ENCODE data around the gene DAAM2.

The DAAM2 gene

DNA sequence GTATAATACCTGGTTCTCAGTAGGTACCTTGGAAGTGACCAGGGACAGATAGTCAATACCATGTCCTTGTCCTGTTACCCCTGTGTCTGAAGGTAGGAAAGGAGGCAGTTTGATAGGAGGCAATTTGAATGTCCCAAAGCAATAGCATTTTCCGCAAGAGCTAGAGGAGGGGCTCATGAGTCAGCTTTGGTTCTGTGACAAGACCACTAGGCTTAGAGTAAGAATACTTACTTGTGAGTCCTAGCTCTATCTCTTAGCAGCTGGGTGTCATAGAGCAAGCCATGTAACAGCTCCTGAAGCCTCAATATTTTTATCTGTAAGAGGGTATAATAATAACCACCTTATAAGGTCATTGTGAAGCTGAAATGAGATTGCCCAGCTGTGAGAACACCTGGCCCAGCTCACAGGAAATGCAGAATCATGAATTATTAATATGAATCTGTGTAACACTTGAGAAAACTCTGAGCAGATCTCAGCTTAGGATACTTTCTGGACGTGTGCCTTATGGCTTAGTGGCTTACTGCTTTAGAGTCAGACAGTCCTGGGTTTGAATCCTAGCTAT is 58.6 kb downstream of the DAAM2 start:
- DNase-seq = no peak

DNA sequence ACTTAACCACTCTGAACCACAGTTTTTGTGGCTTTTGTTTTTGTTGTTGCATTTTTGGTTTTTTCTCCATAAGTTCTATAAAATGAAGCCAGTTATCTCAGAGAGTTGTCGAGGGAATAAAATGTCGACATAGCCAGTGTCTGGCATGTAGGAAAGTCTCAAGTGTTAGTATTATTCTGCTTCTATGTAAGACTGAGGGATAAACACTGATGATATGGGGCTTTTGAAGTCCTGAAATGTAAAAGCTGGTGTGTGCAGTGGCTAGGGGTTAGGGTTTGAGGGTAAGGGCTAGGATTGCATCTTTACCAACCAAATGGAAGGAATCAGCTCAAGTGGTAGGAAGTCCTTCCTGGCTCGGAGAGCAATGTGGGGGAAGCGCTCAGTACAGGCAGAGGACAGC is 59.2 kb downstream of the DAAM2 start:
- DNase-seq = no peak

DNA sequence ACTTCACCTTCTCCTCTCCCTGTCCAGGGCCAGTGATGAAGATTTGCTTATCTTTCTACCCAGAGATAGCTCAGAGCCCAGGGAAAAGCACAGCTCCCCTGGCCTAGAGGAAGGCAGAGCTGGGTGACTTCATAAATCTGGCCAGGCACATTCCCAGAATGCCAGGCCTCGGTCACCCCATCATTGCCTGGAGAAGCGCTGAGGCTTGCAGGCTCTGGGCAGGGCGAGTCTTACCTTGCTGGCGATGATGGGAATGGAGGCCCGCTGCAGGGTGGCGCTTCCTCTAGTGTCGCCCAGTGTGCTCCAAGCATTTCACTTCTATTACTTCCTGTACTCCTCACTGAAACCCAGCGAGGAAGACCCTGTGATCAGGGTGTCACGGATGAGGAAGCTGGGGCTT is 60.1 kb downstream of the DAAM2 start:
- DNase-seq = no peak

DNA sequence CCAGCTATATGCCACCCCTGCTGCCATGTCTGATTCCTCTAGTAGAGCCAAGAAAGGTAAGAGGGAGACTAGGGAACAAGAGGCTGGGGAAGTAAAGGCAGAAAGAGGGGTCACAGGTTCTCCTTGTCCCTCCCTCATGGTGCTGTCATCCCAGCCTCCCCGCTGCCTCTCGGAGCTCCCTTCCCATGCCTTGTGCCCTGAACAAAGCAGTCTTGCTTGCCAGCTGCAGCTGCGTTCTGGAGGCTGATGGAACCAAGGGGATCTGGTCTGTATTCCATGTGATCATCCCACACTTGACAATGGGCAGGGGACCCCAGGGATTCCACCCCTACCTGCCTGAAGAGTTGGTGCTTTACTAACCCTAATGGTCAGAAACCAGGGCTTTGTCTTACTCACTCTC is 61.4 kb downstream of the DAAM2 start:
- DNase-seq = no peak

DNA sequence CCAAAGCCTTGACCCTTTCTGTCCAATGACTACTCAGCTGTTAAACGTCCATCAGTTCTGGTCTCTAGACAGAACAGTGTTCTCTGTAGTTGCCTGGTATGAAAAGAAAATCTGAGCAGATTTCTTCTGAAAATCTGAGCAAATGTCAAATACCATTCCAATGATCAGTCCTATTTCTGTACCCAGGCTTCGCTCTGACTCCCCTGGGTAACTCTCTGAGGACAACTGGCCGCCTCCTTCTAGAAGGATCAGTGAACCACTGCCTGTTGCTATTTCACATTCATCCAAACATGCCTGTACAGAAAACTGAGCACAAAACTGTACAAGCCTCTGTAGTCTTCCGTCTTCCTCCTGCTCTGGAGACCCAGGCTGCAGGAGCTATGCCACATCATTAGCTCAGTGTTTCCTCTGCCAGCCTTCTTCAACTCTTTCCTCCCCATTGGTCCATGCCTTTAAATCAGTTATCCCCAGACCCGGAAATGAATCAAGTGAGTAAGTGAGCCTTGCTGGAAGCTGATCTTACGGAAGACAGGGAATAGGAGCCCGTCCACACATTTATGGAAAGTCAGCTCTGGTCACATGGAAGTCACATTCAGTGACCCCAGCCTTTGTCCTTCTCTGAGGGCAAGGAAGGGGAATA is 63.3 kb downstream of the DAAM2 start:
- DNase-seq = no peak

DNA sequence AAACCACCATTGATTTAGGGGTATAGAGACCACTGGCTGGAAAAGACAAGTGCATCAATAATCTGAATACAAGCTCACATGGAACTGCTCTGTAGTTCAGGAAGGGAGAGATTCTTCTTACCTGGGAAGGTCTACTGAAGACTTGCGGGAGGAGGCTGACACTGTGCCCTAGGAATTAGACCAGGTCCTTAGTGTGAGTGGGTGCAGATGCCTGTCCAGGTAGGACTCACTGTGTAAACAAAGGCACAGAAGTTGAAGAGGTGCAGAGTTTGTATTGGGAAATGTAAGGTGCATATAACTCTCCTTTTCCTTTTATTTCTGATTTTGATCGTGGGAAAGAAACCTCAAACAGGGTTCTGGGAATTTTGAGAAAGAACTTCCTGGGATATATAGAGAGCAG is 66.8 kb downstream of the DAAM2 start:
- DNase-seq = no peak

DNA sequence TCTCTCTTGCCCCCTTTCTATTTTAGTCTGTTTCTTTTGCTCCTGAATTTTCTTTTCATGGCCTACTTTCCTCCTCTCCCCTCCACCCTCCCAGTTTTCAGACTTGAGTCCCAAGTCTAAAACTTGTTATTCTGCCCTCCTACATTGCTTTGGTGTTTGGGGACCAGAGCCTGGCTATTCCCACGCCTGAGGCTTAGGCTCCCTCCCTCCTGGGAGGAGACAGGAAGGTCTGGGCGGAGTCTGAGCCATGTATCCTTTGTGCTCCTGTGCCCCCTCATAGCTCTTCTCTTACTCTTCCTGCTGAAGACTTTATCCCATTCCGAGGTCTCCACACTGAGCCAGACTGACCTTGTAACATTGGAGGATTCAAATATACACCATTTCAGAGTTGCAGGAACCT is 69.5 kb downstream of the DAAM2 start:
- DNase-seq = no peak

DNA sequence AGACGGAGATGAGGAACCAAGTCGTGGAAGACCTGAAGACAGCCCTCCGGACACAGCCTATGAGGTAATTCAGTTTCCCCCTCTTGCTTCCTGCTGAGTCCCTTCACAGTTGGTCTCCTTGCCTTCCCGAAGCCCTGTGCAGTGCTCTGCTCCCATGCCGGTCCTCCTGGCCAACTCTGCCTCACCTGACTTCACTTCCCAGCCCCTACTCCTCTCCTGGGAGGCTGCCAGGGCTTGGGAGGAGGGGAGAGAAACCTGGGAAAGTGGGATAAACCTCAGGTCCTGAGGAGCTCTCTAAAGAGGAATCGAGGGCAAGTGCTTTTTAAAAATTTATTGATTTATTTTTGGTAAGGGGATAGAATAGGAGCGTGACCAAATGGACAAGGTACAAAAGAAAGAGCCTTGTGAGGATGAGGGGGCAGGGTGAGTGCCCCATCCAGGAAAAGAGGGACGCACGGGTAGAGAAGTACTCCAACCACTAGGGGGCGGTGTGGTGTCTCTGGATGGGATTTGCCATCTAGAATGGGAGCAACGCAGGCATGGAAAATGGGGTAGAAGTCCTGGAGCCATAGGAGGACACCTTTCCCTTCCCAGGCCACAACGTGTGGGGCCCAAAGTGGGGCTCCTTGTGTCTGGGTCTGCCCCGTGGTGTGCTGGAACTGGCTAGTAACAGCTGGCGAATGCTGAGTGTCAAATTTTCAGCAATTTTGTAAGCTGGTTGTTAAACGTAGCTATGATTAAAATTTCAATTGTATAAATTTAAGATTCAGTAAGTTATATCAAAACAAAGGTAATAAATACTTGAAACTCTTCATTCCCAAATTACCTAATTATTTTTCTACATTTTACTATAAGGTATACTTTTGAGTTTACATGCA is 73.1 kb downstream of the DAAM2 start:
- peak; percentile 58 for DNase-seq

DNA sequence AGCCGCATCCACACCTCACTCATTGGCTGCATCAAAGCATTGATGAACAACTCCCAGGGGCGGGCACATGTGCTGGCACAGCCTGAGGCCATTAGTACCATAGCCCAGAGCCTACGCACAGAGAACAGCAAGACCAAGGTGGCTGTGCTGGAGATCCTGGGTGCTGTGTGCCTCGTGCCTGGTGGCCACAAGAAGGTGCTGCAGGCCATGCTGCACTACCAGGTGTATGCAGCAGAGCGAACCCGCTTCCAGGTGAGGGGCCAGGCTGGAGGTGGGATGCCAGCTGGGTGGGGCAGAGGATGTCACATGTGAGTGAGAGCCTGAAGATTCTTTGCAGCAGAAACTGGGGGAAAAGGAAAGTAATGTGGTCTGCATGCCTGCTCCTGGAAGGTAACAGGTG is 75.4 kb downstream of the DAAM2 start:
- no peak for DNase-seq

DNA sequence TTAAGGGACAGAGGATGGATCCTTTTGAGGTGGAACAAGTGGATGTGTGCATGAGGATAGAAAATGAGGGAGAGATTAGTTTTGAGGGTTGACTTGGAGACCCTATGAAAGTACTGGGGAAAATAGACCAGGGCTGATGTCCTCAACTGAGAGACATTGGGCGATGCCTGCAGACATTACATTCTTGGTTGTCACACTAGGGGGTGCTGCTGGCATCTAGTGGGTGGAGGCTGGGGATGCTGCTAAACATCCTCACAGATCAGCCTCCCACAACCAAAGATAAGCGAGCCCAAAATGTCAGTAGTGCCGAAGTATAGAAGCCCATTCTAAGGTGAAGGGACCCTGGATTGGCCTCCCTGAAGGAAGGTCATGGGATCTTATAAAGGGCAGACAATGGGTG is 78.8 kb downstream of the DAAM2 start:
- no peak for DNase-seq

DNA sequence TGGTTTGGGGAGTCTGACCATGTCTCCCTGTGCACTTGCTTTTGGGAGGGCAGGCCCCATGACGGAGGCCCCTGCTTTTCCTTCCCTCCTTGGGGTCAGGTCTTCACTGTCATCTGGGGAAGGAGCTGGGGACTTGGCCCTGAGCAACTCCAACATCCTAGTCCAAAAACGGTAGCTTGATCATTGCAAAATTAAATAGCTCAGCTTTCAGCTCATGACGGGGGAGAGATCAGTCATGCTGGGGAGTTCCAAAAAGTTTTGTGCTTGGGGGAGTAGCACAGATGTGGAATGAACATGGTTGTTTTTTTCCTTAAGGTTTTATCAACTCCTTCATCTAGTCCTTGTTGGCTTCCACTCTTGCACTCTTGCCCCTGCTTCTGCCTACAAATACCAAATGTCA is 81.3 kb downstream of the DAAM2 start:
- DNase-seq = no peak

DNA sequence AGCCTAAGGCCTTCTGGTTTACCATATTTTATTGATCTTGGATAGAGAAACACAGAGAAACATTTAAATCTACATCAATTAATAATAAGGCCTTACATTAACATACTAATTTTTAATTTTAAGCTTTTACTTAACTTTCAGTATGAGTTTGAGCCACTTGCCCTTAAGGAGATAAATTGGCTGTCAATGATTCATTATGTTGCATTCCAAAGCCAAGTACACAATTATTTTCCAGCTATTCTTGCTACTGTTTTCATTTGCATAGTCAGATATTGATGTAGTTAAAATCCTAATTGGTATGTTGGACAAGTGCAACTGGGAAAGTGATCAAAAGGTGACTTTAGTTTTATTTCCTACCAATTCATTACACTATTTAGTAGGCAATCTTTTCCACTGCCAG is 83.9 kb downstream of the DAAM2 start:
- no peak for DNase-seq

DNA sequence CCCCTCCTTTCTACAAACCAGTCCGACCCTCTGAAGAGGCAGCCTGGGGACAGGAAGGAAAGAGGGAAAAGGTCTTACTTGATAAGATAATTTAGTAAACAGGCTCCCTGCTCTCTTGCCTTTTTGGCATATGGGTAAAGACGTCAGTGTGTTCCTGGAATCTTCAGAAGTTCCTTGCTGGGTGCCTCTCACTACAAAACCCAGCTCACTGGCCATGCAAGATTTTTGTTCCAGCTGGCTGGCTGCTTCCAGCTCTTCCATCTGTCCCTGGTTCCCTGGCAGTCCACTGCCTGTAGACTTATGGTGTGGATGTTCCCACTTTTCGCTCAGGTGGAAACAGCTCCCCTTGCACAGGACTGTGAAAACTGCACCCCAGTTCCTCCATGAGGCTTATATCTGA is 84.7 kb downstream of the DAAM2 start:
- no peak for DNase-seq

DNA sequence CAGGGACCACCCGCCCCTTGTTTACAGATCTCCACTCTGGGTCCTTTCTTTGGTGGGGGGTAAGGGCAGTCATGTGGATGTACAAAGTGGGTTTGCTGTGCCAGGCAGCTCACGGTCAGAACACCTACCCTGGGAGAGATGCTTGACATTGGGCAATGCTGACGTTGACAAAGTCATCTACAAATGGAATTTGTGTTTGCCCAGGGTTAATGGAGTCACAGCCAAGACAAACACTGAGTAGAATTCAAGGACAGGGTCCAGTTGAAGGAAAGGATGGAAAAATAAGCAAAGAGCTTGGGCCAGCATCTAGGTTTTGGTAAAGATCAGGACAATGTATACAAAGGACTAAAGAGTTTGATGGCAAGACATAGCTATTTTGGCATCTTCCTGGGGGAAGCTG is 87.4 kb downstream of the DAAM2 start:
- no peak for DNase-seq

DNA sequence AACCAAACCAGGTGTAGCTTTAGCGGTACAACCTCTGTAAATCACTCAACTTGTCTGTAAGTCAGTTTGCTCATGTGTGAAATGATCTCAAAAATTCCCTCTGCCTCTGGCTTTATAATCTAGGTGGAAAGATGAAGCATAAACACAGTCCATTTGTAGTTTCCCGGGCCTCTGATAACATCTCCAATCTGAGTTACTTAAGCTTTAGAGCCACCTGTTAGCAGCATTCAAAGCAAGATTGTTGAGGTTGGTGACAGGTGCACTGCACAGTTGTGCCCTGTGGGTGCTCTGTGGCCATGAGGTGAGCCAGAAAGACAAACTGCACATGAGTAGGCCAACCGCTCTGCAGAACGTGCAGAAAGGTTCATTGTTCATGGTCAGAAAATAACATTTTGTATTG is 88.4 kb downstream of the DAAM2 start:
- DNase-seq = no peak

DNA sequence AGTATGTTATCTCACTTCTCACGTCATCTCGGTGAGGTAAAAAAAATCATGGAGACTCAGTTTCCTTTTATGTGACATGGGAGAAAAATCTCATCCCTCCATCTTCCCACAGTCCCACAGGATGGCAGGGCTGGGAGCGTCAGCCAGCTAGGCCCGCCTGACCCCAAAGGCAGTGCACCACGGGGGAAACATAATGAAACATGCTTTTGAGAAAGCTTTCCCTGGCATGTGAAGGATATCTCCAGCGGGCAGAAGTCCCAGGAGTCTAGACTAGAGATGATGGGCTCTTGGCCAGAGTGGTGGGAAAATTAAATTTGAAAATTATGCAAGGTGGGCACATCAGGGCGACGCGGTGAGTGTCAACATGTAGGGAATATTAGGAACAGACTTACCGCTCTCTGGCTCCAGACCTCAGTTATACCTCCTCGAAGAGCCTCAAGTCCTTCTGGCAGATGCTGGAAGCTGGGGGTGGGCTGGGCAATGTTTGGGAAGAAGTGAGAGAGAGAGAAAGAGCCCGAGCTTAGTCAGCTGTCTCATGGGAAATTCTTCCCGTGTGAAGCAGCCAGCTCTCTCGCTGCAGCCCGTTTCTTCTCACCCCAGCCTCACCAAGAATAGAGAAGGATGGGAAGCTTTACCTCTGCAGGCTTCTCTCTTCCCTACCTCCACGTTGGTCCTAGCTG is 89.8 kb downstream of the DAAM2 start:
- DNase-seq = no peak

DNA sequence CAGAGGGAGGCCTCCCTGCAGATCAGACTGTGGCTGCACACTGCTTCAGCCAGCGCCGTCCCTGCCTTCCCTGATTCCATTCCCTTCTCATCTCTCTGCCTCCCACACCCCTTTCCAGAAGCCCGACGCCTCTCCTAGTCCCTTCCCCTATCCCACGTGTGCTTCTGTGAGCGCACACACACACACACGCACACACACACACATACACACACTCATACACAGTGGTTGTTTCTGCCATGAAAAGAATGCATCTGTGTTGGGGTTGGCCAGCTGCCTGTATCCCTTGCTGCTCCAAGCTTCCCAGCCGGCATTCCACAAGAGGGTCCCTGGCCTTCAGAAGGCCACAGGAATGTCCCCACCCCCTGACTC is 90.3 kb downstream of the DAAM2 start:
- DNase-seq = no peak

DNA sequence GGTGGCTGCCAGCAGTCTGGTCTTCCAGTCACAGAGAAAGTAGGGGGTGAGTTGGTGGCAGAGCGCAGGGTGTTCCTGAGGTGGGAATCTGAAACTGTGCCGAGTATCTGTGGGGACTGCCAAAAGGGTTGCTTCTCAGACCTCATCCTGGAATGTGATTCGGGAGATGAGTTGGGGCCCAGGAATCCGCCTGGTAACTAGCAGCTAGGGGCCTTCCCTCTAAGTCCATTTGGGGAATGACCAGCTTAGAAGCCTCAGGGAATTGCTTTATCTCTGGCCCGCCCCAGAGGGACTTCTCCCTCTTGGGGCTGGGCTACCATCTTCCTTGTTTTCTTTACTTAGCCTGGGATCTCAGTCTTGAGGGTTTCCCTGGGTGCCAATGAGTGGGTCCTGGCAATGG is 92.5 kb downstream of the DAAM2 start:
- DNase-seq = no peak

DNA sequence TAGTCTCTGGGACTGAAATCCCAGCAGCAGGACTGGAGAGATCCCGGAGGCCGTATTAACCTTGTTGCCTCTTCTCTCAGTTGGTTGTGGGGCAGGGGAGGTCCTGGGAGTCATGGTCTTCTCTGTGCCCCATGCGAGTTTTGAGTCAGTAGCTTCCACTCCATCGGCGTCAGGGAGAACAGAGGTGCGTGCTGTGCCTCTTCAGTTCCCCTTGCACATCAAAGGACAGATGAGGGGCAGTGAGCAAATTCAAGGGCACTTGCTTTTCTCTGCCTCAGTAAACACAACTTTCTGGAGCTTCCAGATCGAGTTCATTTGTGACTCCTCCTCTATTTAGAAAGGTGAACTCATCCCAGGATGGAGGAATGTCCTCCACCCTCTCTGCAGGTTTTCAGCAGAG is 93.5 kb downstream of the DAAM2 start:
- no peak for DNase-seq

DNA sequence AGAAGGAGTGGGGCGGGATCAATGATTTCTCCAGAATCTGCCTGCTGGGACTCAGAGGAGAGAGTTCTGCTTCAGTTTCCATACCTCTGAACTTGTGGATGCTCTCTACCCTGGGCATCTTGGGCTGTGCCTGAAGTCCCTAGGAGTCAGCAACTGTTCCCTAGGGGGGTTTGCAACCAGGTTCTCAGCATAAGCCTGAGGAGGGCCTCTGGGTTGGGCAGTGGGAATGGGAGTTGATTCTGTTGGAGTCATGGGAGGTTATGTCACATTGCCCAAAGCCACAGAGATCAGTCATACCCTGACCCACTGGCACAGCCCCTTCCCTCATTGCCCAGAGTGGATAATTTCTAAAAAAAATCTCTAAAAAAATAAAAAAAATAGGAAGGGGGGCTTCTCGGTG is 94.7 kb downstream of the DAAM2 start:
- no peak for DNase-seq

DNA sequence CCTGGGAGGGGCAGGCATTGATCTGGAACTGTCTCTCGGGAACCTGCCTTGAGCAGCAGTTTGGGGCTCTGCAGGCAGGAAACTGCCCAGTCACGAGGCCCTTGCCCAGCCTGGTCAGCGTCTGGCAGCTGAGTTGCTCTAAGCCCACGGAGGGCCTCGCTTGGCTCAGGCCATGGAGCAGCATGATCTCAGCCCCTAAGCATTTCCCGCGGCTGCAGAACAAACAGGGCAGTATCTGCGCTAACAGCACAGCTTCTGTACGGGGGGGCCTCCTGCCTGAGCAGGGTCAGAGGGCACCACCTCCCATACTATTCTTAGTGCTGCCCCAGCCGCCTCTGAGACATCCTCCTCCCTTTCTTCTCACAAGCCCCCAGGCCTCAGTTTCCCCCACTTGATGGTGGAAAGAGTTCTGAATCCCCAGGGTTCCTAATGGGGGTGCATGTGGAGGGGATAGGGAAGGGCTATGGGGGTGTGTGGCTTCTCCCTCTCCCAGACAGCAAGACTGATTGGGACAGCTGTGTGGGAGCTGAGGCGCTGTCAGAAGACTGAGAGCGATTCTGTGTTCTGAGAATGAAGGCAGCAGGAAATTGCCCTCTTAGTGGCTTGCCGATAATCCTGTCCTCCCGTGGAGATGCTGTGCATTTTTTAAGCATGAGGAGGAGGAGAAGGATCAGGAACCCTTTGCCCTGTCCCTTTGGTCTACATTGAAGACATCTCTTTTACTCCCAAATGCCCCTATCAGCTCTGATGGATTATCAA is 95.7 kb downstream of the DAAM2 start:
- no peak for DNase-seq

DNA sequence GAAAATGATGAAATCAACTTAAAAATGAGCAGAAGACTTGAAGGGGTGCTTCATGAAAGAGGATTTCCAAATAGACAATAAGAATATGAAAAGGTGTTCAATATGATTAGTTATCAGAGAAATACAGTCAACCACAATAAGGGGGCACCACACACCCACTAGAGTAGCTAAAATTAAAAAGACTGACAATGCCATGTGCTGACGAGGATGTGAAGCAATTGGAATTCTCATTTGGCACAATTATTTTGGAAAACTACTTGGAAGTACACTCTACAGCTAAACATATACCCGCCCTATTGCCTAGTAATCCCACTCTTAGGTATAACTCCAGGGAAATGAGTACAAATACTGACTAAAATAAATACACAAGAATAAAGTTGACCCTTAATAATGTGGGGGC is 97.1 kb downstream of the DAAM2 start:
- no peak for DNase-seq

DNA sequence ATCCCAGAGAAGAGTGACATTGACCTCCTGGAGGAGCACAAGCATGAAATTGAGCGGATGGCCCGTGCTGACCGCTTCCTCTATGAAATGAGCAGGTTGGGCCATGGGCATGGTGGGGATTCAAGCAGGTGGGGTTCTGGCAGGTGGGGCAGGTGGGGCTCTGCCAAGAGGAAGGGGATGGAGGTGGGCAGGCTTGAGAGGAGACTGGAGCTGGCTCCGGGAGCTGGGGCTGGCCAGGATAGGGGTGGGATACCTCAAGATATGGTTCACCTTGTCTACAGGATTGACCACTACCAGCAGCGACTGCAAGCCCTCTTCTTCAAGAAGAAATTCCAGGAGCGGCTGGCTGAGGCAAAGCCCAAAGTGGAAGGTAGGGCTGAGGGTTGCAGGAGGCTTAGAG is 99.2 kb downstream of the DAAM2 start:
- no peak for DNase-seq
